Measurements from ENCODE around the gene MTARC2.
A peak's percentile ranks its signal among the peaks of the same experiment; 100 is the strongest.

The MTARC2 gene

GRCh38 chr1:220769205-220769604 is 21.1 kb downstream of the MTARC2 start:
- no peak for DNase-seq (ENCODE audit: low spot score)

GRCh38 chr1:220770245-220770913 is 22.3 kb downstream of the MTARC2 start:
- DNase-seq (ENCODE audit: low spot score), result no peak

GRCh38 chr1:220772846-220773245 is 24.7 kb downstream of the MTARC2 start:
- DNase-seq (ENCODE audit: low spot score), result no peak

GRCh38 chr1:220775240-220775853 is 27.2 kb downstream of the MTARC2 start:
- DNase-seq (ENCODE audit: low spot score), result peak; percentile 44

- DNase-seq (ENCODE audit: low spot score), result no peak
Measured at GRCh38 chr1:220776254-220776653, 28.1 kb downstream of the MTARC2 start.

- DNase-seq (ENCODE audit: low spot score), result peak; percentile 88
Measured at GRCh38 chr1:220776720-220777326, 28.7 kb downstream of the MTARC2 start.

- no peak for DNase-seq (ENCODE audit: low spot score)
Measured at GRCh38 chr1:220783453-220783852, 35.3 kb downstream of the MTARC2 start.

GRCh38 chr1:220784751-220785150 is 36.6 kb downstream of the MTARC2 start:
- no peak for DNase-seq (ENCODE audit: low spot score)

GRCh38 chr1:220785166-220786056 is 37.3 kb downstream of the MTARC2 start:
- no peak for DNase-seq (ENCODE audit: low spot score)

- peak; percentile 24 for DNase-seq (ENCODE audit: low spot score)
Measured at GRCh38 chr1:220786057-220786336, 37.9 kb downstream of the MTARC2 start.

GRCh38 chr1:220786337-220787068 is 38.4 kb downstream of the MTARC2 start, which contains the start of gene MTARC1:
Gene MTARC1, plus strand, starts transcription at chr1:220786913. Its CDS starts 32 bp downstream, at chr1:220786945.
- peak; percentile 81 for DNase-seq (ENCODE audit: low spot score)

- DNase-seq (ENCODE audit: low spot score), result no peak
Measured at GRCh38 chr1:220787069-220787619, 39.0 kb downstream of the MTARC2 start.

- DNase-seq (ENCODE audit: low spot score), result no peak
Measured at GRCh38 chr1:220788900-220789299, 40.8 kb downstream of the MTARC2 start.

GRCh38 chr1:220789532-220790147 is 41.5 kb downstream of the MTARC2 start:
- no peak for DNase-seq (ENCODE audit: low spot score)

GRCh38 chr1:220791285-220791684 is 43.2 kb downstream of the MTARC2 start:
- DNase-seq (ENCODE audit: low spot score), result no peak

- DNase-seq (ENCODE audit: low spot score), result no peak
Measured at GRCh38 chr1:220791956-220792355, 43.8 kb downstream of the MTARC2 start.

- no peak for DNase-seq (ENCODE audit: low spot score)
Measured at GRCh38 chr1:220796530-220796929, 48.4 kb downstream of the MTARC2 start.

GRCh38 chr1:220797044-220797443 is 48.9 kb downstream of the MTARC2 start:
- no peak for DNase-seq (ENCODE audit: low spot score)

GRCh38 chr1:220797553-220797952 is 49.4 kb downstream of the MTARC2 start:
- DNase-seq (ENCODE audit: low spot score), result no peak

GRCh38 chr1:220798338-220798737 is 50.2 kb downstream of the MTARC2 start:
- DNase-seq (ENCODE audit: low spot score), result no peak

- no peak for DNase-seq (ENCODE audit: low spot score)
Measured at GRCh38 chr1:220800262-220800661, 52.1 kb downstream of the MTARC2 start.
